Dermis microvascular lymphatic vessel endothelial cell (primary cell): ENCODE measurements around the gene EDN2. TPM values are rescaled to one million over a fixed set of nuclear protein-coding genes. Genes with fewer than 3 reads are reported as not detected.

Experiments used
- DNase-seq, 2 donors: peaks; one replicate each; pipeline versions ENCODE4 v3.0.0 to v3.0.0-alpha.2; 2010; ENCODE audit warnings: low read depth in 2 of 2
- total RNA-seq: library from RNA; depleted of rRNA; stranded (reverse); fragments of >200 nt; gene quantifications from 2 replicates; pipeline ENCODE4 v1.2.1, GENCODE V29; 2014

Gene EDN2
- total RNA-seq, 1 donor from 2014 or later: not detected

GRCh38 chr1:41465741-41466140, 18.7 kb downstream of the EDN2 start:
- DNase-seq: no peak

DNA sequence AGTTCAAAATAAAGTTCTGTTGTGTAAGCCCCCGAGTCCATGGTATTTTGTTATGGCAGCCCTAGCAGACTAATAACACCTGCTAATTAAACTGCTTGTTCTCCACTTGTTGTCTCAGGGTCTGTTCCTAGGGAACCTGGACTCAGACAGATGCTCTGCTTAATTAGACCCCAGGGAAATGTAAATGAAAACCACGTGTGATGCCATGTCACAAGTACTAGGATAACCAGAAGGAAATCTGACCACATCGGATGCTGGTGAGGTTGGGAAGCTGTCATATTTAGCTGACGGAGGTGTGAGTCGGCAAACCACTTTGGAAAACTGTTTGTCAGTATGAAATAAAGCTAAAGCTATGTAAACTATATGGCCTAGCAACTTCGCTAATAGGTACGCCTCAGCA, 19.6 kb downstream of the EDN2 start:
- DNase-seq: no peak

- DNase-seq: no peak
Measured at GRCh38 chr1:41463516-41463915, 21.0 kb downstream of the EDN2 start.

- no peak for DNase-seq
Measured at GRCh38 chr1:41462680-41463004, 21.8 kb downstream of the EDN2 start.

DNA sequence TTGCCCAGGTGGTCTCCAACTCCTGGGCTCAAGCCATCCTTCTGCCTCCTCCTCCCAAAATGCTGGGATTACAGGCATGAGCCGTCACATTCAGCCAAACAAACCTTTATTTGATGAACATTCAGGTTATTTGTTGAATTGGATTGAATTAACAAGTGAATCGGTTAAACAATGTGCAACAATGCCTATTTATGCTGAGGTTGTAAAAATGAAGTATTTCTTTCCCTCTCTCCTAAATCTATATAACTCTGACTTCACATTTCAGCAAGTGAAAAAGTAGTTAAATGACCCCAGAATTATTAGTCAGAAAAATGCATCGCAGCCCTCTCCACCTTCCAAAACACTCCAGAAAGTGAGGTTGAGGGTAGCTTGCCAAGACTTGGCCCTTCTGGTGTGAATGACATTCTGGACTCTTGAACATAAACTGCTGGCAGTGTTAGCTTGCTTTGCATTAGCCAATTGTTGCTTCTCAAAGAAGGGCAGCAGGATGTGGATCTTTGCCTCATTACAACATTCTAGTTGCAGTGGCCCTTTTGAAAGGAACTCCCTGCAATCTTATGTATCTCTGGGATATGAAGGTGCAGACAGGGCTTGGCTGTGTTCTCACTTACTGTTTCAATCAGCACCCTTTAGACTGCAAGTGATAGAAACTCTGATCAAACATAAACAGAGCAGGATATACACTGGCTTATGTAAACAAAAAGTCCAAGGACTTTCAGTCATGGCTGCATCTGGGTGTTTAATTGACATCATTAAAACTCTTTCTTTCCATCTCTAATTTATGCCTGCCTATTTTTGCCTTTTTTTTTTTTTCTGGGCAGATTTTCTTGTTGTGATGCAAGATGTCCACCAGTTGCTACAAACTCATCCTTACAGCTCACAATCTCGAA, 22.4 kb downstream of the EDN2 start:
- DNase-seq: no peak

DNA sequence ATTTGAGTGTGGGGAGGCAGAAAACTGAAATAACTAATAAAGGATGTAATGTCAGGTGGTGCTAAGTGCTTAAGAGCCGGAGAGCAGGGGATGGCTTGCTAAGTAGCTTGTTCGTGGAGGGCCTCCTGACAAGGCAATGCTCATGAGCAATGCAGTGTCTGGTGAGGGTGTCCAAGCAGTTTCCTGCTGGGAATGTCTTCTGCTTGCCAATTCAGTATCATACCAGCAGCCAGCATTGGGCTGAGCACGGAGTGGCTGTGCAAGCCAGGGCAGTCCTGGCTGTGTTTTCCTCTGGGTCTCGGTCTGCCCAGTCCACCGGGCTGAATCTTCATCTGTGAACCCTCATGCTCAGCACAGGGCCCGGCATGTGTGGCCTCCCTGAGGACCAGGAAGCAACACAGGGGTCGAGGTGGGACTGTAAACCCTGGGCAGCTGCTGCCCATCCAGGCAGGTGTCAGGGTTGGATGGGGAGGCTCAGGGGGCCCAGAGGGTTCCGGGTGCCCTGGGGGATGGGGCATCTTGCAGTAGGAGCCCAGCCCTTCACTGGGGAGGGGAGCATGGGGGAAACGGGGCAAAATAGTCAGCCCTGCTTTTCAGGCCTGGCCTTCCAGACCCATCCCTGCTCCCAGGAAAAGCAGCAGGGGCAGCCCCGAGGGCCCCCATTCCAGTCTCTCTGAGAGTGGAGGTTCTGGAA, 27.5 kb downstream of the EDN2 start:
- DNase-seq: no peak

- no peak for DNase-seq
Measured at GRCh38 chr1:41455479-41456332, 28.8 kb downstream of the EDN2 start.

DNA sequence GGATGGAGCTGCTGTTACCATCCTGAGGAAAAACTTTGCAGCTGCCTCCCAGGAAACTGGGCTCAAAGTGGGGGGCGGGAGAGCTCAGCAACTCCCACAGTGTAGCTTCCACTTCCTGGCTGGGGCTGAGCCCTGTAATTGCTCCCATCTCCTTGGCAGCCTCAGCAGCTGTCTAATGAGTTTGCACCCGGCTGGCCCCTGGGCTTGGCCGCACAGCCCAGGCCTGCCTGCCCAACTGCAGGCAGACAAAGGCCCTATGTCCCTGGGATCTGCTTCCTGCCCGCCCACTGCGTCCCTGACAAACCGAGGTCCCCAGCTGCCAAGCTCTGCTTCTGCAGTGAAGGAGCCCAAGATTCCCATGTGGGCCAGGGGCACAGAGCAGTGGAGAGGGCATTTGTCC, 30.1 kb downstream of the EDN2 start:
- no peak for DNase-seq

DNA sequence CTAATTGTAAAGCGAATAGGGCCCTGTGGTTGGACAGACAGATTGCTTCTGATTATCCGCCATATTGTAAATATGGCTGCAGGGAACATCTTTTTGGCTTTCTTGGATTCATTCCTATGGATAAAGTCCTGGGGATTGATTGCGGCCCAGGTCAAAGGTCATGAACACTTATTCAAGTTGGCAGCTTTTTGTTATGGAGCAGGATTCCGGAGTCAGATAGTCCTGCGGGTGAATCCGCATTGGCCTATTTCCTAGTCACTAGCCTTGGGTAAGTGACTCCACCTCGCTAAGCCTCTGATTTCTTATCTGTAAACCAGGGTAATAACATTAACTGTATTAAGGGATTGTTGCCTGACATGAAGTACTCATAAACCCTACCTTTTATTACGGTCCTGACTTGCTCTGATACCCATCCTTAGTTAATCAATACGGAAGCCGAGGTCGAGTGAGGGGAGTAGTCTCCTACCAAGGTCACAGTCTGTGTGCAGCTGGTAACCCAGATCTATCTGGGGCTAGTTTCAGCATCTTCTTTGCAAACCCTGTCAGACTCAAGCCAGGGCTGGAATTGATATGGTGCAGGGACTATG, 31.7 kb downstream of the EDN2 start:
- DNase-seq: no peak

- no peak for DNase-seq
Measured at GRCh38 chr1:41450747-41451285, 33.7 kb downstream of the EDN2 start.

DNA sequence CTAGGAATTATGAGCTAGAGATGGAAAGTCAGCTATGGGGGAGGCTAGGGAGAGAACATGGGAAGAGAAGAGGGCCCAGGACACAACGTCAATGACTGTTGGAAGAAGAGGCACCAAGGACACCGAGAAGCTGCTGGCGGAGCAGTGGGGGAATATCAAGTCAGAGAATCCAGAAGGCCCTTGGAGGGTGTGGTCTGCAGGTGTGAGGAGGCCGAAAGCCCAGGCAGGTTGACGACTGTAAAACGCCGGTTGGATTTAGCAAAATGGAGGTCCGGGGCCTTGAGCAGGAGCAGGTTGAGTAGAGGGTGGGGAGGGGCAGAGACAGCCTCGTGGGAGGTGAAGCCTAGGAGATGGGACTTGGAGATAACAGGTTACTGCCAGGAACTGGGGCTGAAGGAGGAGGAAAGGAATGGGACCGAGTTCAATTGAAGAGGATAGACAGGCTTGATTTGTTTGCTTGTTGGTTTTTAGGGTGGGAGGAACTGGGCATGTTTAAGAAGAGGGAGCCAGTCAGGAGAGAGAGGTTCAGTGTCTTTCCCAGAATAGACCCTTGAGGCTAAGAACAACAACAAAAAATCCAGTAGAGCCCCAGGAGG, 35.1 kb downstream of the EDN2 start:
- no peak for DNase-seq

DNA sequence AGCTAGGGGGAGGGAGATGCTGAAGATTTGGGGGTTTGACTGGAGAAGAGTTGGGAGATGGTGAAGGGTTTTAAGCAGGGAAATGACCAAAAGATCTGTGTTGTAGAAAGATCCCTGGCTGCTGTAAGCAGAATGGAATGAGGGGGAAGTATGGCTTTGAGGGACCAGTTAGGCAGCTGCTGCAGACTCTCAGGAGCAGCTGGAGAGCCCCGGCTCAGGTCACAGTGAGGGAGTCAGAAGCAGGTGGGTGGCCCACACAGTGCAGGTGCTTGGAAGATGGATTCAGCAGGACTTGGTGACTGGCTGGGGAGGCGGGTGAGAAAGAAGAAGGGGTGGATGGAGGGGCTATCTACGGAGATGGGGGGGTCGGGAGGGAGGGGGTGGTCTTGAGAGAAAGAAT, 35.7 kb downstream of the EDN2 start:
- no peak for DNase-seq

- no peak for DNase-seq
Measured at GRCh38 chr1:41447995-41448770, 36.3 kb downstream of the EDN2 start.

GRCh38 chr1:41446851-41447610, 37.5 kb downstream of the EDN2 start:
- DNase-seq: no peak

GRCh38 chr1:41444785-41445184, 39.7 kb downstream of the EDN2 start:
- no peak for DNase-seq

DNA sequence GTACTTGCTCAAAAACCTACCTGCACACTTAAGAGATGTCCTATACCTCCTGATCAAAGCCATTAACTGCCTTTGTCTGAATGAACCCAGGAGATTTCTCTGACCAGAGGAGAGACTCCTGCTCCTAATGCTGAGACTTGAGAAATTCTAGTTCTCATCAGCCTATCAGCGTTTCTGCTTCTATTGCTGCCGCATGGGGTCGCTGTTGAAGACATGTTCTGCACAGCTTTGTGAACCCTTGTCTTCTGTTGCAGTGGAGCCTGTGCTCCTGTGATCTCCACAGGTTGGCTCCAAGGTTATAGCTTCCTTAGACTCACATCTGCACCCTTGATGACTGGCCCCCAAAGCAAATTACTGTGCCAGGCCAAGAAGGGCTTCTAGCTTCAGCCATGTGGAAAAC, 40.2 kb downstream of the EDN2 start:
- no peak for DNase-seq

GRCh38 chr1:41442697-41443251, 41.7 kb downstream of the EDN2 start:
- no peak for DNase-seq

DNA sequence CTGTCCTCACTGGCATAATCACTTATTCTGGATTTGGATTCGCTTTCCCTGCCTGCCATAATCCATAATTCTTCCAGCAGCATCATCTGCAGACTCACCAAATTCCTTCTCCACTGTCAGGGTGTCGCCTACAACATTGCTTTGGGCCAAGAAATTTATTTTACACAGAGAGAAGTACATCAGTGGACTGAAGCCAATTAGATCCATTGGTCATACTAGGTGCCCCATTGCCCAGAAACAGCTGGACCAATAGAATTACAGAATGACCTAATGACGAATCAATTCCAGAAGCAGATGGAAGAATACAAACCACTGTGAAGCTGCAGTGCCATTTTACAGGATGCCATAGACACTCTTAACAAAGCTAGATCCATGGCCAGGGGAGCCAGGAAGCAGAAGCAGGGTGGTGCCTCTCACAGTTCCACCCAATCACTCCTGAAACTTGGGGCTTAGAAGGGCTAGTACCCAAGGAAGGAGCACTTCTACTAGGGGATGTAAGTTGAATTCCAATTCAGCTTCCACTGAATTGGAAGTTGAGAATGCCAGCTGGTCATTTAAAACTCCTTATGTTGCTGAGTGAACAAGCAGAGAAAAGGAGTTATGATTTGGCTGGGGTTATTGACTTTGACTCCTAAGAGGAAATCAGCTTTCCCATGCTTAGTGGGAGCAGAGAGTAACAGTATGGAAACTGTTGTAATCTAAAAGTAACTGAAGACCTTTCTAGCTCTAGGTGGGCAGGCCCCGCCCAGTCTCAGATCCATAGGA, 44.0 kb downstream of the EDN2 start:
- DNase-seq: no peak

DNA sequence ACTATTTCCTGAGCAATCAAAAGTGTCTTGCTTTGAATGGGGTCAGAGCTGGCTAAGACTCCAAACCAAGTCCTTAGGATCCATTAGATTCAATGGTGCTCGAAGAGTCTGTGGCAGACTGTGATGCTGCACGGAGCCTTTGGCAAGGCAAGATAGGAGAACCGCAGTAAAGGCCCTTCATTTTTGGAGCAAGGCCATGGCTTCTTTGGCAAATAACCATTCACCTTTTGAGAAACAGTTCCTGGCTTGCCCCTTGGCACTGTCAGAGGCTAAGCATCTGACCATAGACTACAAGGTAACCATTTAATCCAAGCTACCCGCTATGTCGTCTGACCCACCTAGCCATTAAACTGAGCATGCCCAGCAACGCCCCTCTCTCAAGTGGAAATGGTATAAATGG, 45.2 kb downstream of the EDN2 start:
- no peak for DNase-seq
